Vagina (tissue), 2 donors: ENCODE measurements around the gene MAPK1IP1L. TPM values are rescaled to one million over a fixed set of nuclear protein-coding genes. Genes with fewer than 3 reads are reported as not detected.

ENCODE experiments used
- DNase-seq, 2 donors: peaks; one replicate each; pipeline ENCODE4 v3.0.0-alpha.2; 2017; ENCODE audit errors: extremely low spot score in 2 of 2
- H3K27ac ChIP-seq: fragments of 200-600 bp; sonication (generic); one replicate; pipeline ENCODE4 v1.5.1; 2019
- H3K27me3 ChIP-seq: fragments of 200-600 bp; sonication (generic); one replicate; pipeline ENCODE4 v1.5.1; 2019
- H3K36me3 ChIP-seq, 2 donors: fragments of 200-600 bp; sonication (generic); one replicate each; pipeline ENCODE4 v1.5.1; 2017 to 2019
- H3K4me1 ChIP-seq: fragments of 200-600 bp; sonication (generic); one replicate; pipeline ENCODE4 v1.5.1; 2019
- H3K4me3 ChIP-seq, 2 donors: fragments of 200-600 bp; sonication (generic); 1 replicate in 1 of 2; 2 replicates in 1 of 2; pipeline ENCODE4 v1.5.1; 2016 to 2019
- H3K9me3 ChIP-seq: fragments of 200-600 bp; sonication (generic); one replicate; pipeline ENCODE4 v1.5.1; 2019
- CTCF ChIP-seq, 3 experiments: fragments of 450-650 bp in 2 of 3; fragments of 200-600 bp in 1 of 3; sonication (generic) in 1 of 3; IDR thresholded peaks; one replicate each; pipeline ENCODE4 v1.5.1; 2017 to 2019; ENCODE audit warnings: antibody characterized with exemption in 3 of 3, mild to moderate bottlenecking in 2 of 3, moderate library complexity in 2 of 3
- POLR2A ChIP-seq, 2 donors: fragments of 450-650 bp; IDR thresholded peaks; one replicate each; pipeline ENCODE4 v1.6.1; 2017; ENCODE audit warnings: antibody characterized with exemption in 2 of 2, mild to moderate bottlenecking in 2 of 2, moderate library complexity in 2 of 2
- POLR2AphosphoS5 ChIP-seq, 2 donors: sonication (generic); formaldehyde crosslinking; IDR thresholded peaks; one replicate each; pipeline ENCODE4 v1.9.0; 2017; ENCODE audit warnings: antibody characterized with exemption in 2 of 2, mild to moderate bottlenecking in 2 of 2, low read depth in 1 of 2; ENCODE audit not compliant: insufficient read depth in 1 of 2
- intact Hi-C: fragments of 100-400 bp; cut with DNase I; formaldehyde crosslinking; loops from one replicate; pipeline ENCODE4 v1.15.1; 2023
- total RNA-seq: library from RNA; depleted of rRNA; stranded (reverse); fragments of >200 nt; gene quantifications from one replicate; pipeline ENCODE4 v1.2.3, GENCODE V29; 2016

The MAPK1IP1L gene
- total RNA-seq, 1 donor from 2014 or later = 39.3 TPM

DNA sequence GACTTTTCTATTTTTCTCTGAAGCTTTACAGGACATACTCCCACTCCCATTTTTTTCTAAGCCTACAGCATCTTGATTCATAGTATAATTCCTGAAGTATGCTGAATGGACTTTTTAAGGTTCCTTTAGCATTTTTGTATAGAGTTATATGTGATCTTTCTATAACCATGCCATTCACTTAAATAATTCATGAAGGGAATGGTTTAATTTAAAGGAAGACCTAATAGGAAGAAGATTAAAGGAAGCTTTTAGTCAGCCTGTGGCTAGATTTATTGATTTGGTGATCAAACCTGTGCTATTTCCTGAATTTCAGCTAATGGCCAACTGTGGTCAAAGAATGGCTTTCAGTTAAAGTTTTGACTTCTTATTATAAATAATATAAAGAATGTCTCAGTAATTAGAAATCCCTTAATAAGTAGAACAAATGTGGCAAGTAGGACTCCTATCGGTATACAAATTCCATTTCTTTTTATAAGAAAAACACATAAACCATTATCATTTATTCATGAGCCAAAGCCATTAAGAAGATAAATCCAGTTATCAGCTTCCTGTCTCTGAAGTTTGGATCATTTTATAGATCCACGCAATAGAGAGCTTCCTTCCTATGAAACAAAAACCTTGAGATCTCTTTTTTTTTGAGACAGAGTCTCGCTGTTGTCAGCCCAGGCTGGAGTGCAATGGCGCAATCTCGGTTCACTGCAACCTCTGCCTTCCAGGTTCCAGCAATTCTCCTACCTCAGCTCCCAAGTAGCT is 4.0 kb upstream of the MAPK1IP1L start:
- Histone ChIP-seq H3K9me3 (no peaks in the 10 kb centered on the region), H3K27me3 (no peaks in the 10 kb centered on the region), H3K36me3 (peaks cover 0 to 17% of the 10 kb centered on the region in 2 donors), H3K4me3 (no peak overlapping the region), H3K4me1 (peaks cover 13% of the 10 kb centered on the region), H3K27ac (no peak overlapping the region)
- TF ChIP-seq POLR2A (IDR thresholded peaks at IDR 0.05) (no peak), POLR2AphosphoS5 (IDR thresholded peaks at IDR 0.05; ENCODE audit: insufficient read depth in 1 of 2, low read depth in 1 of 2) (no peak), CTCF (IDR thresholded peaks at IDR 0.05) (no peak)
- DNase-seq = no peak
- intact Hi-C loops = no loop called here

GRCh38 chr14:55048900-55049436 is 2.5 kb upstream of the MAPK1IP1L start:
- H3K4me3 ChIP-seq = no peak overlapping the region
- no peaks in the 10 kb centered on the region for H3K27me3 ChIP-seq
- no peak for DNase-seq
- peaks cover 0 to 4% of the 10 kb centered on the region in 2 donors for H3K36me3 ChIP-seq
- intact Hi-C loops = no loop called here
- H3K4me1 ChIP-seq = peaks cover 28% of the 10 kb centered on the region
- no peak overlapping the region for H3K27ac ChIP-seq
- no peak for TF ChIP-seq POLR2AphosphoS5 (IDR thresholded peaks at IDR 0.05; ENCODE audit: insufficient read depth in 1 of 2, low read depth in 1 of 2)
- no peak for TF ChIP-seq POLR2A (IDR thresholded peaks at IDR 0.05)
- TF ChIP-seq CTCF (IDR thresholded peaks at IDR 0.05) = no peak
- H3K9me3 ChIP-seq = no peaks in the 10 kb centered on the region

- DNase-seq = no peak
- peaks cover 0 to 3% of the 10 kb centered on the region in 2 donors for H3K36me3 ChIP-seq
- intact Hi-C loops = loop anchor here (10.0 kb wide), 1 partner anchor 74 kb away; the partner anchor contains the start of gene LGALS3
- H3K27me3 ChIP-seq = no peaks in the 10 kb centered on the region
- TF ChIP-seq POLR2A (IDR thresholded peaks at IDR 0.05) (no peak), CTCF (IDR thresholded peaks at IDR 0.05) (no peak)
- no peaks in the 10 kb centered on the region for H3K9me3 ChIP-seq
- H3K4me3 ChIP-seq = peak overlapping the region; percentile 85 to 97
- H3K27ac ChIP-seq = peak overlapping the region; percentile 99
- peaks cover 47% of the 10 kb centered on the region for H3K4me1 ChIP-seq
These were observed 353 bp upstream of the MAPK1IP1L start for GRCh38 chr14:55051165-55051422.

- Histone ChIP-seq H3K9me3 (no peaks in the 10 kb centered on the region), H3K4me3 (peak overlapping the region; percentile 85 to 97), H3K27me3 (no peaks in the 10 kb centered on the region), H3K36me3 (peaks cover 0 to 3% of the 10 kb centered on the region in 2 donors), H3K27ac (peak overlapping the region; percentile 99), H3K4me1 (peaks cover 55% of the 10 kb centered on the region)
- no peak for DNase-seq
- intact Hi-C loops = loop anchor here (1.0 to 10.0 kb wide), 2 partner anchors 39 to 72 kb away; partner anchors contain the start of gene LGALS3
- TF ChIP-seq POLR2AphosphoS5 (IDR thresholded peaks at IDR 0.05; ENCODE audit: insufficient read depth in 1 of 2, low read depth in 1 of 2) = no peak
- no peak for TF ChIP-seq CTCF (IDR thresholded peaks at IDR 0.05)
These were observed 953 bp downstream of the MAPK1IP1L start for GRCh38 chr14:55052269-55052930.

GRCh38 chr14:55053018-55053417 is 1.6 kb downstream of the MAPK1IP1L start:
- H3K27me3 ChIP-seq = no peaks in the 10 kb centered on the region
- H3K27ac ChIP-seq = peak overlapping the region; percentile 99
- H3K9me3 ChIP-seq = no peaks in the 10 kb centered on the region
- DNase-seq = no peak
- intact Hi-C loops = loop anchor here (10.0 kb wide), 1 partner anchor 72 kb away; the partner anchor contains the start of gene LGALS3
- H3K4me3 ChIP-seq = peak overlapping the region; percentile 85 to 97
- TF ChIP-seq POLR2AphosphoS5 (IDR thresholded peaks at IDR 0.05; ENCODE audit: insufficient read depth in 1 of 2, low read depth in 1 of 2) = no peak
- TF ChIP-seq CTCF (IDR thresholded peaks at IDR 0.05) = no peak
- no peak for TF ChIP-seq POLR2A (IDR thresholded peaks at IDR 0.05)
- peaks cover 0 to 3% of the 10 kb centered on the region in 2 donors for H3K36me3 ChIP-seq
- H3K4me1 ChIP-seq = peaks cover 56% of the 10 kb centered on the region
